HEK293 (cell line): ENCODE results near the gene MAP3K4.

ENCODE experiments used
- CTCF ChIA-PET: fragments of 350-600 bp; formaldehyde crosslinking; extraction: SDS; loops from one replicate; lab custom pipeline; 2021; ENCODE audit warnings: antibody characterized with exemption; lab: Yijun Ruan, JAX
- POLR2A ChIA-PET: fragments of 300-600 bp; formaldehyde crosslinking; extraction: SDS; loops from one replicate; lab custom pipeline; 2020; ENCODE audit warnings: antibody characterized with exemption, inconsistent platforms; lab: Yijun Ruan, JAX
- H3K27ac ChIP-seq: fragments of 200-500 bp; sonication (Bioruptor generic); 2 replicates; pipeline ENCODE4 v1.5.1; 2014; ENCODE audit warnings: low read depth, low read length, control low read depth, inconsistent platforms; ENCODE audit errors: extremely low read depth
- H3K36me3 ChIP-seq, 2 experiments: fragments of 200-500 bp in 1 of 2; sonication (Bioruptor generic) in 1 of 2; 1 replicate in 1 of 2; 2 replicates in 1 of 2; pipeline ENCODE4 v1.5.1; 2014 to 2017; ENCODE audit warnings: inconsistent platforms in 2 of 2, low read length in 2 of 2; ENCODE audit not compliant: control insufficient read depth in 2 of 2, insufficient read depth in 1 of 2
- H3K4me1 ChIP-seq: fragments of 200-500 bp; sonication (Bioruptor generic); 2 replicates; pipeline ENCODE4 v1.5.1; 2014; ENCODE audit warnings: mild to moderate bottlenecking, low read length, inconsistent platforms; ENCODE audit not compliant: control insufficient read depth, insufficient read depth
- H3K4me3 ChIP-seq: 2 replicates; pipeline ENCODE4 v1.5.1; 2011; ENCODE audit warnings: low read depth, mild to moderate bottlenecking, control low read depth, low read length, moderate library complexity
- H3K9me3 ChIP-seq: fragments of 200-500 bp; sonication (Bioruptor generic); 2 replicates; pipeline ENCODE4 v1.5.1; 2014; ENCODE audit warnings: low read depth, low read length, inconsistent platforms; ENCODE audit not compliant: control insufficient read depth, insufficient read depth
- BCL11A ChIP-seq: fragments of 450-650 bp; formaldehyde crosslinking; IDR thresholded peaks from 2 replicates; pipeline ENCODE4 v1.5.1; 2016; ENCODE audit warnings: low read depth, missing biosample characterization, missing genetic modification characterization
- GFI1B ChIP-seq: fragments of 450-650 bp; formaldehyde crosslinking; IDR thresholded peaks from 2 replicates; pipeline ENCODE4 v1.5.1; 2016; ENCODE audit warnings: missing biosample characterization, missing genetic modification characterization
- HIC1 ChIP-seq: fragments of 450-650 bp; formaldehyde crosslinking; IDR thresholded peaks from 2 replicates; pipeline ENCODE4 v1.5.1; 2016; ENCODE audit warnings: missing biosample characterization, missing genetic modification characterization
- IKZF3 ChIP-seq: fragments of 450-650 bp; IDR thresholded peaks from 2 replicates; pipeline ENCODE4 v1.5.0; 2018; ENCODE audit warnings: missing biosample characterization, mild to moderate bottlenecking, missing genetic modification characterization, moderate library complexity
- OVOL3 ChIP-seq: fragments of 450-650 bp; formaldehyde crosslinking; IDR thresholded peaks from 2 replicates; pipeline ENCODE4 v1.5.1; 2016; ENCODE audit warnings: missing biosample characterization, missing genetic modification characterization
- PRDM4 ChIP-seq: fragments of 450-650 bp; formaldehyde crosslinking; IDR thresholded peaks from 2 replicates; pipeline ENCODE4 v1.5.1; 2017; ENCODE audit warnings: missing biosample characterization, missing genetic modification characterization
- SETDB1 ChIP-seq: IDR thresholded peaks from one replicate; pipeline ENCODE4 v1.6.1; 2017; ENCODE audit warnings: mild to moderate bottlenecking, low read length, moderate library complexity, mixed read lengths; ENCODE audit not compliant: insufficient read length
- SP7 ChIP-seq: fragments of 450-650 bp; formaldehyde crosslinking; IDR thresholded peaks from 2 replicates; pipeline ENCODE4 v1.5.1; 2016; ENCODE audit warnings: missing biosample characterization, missing genetic modification characterization
- TSHZ1 ChIP-seq: fragments of 450-650 bp; formaldehyde crosslinking; IDR thresholded peaks from 2 replicates; pipeline ENCODE4 v1.5.1; 2016; ENCODE audit warnings: missing biosample characterization, missing genetic modification characterization, borderline replicate concordance
- ZBTB48 ChIP-seq: fragments of 450-650 bp; formaldehyde crosslinking; IDR thresholded peaks from 2 replicates; pipeline ENCODE4 v1.5.1; 2016; ENCODE audit warnings: missing biosample characterization, missing genetic modification characterization
- ZBTB6 ChIP-seq: fragments of 450-650 bp; formaldehyde crosslinking; IDR thresholded peaks from 2 replicates; pipeline ENCODE4 v1.5.1; 2017; ENCODE audit warnings: missing biosample characterization, missing genetic modification characterization
- ZFHX2 ChIP-seq: fragments of 450-650 bp; formaldehyde crosslinking; conservative IDR thresholded peaks from 2 replicates; pipeline ENCODE4 v1.5.1; 2016; ENCODE audit warnings: missing biosample characterization, missing genetic modification characterization
- ZNF138 ChIP-seq: fragments of 450-650 bp; formaldehyde crosslinking; IDR thresholded peaks from 2 replicates; pipeline ENCODE4 v1.5.1; 2016; ENCODE audit warnings: missing biosample characterization, missing genetic modification characterization, borderline replicate concordance
- ZNF24 ChIP-seq: fragments of 450-650 bp; formaldehyde crosslinking; IDR thresholded peaks from 2 replicates; pipeline ENCODE4 v1.5.1; 2016; ENCODE audit warnings: missing biosample characterization, missing genetic modification characterization
- ZNF302 ChIP-seq: fragments of 450-650 bp; formaldehyde crosslinking; IDR thresholded peaks from 2 replicates; pipeline ENCODE4 v1.5.1; 2016; ENCODE audit warnings: missing biosample characterization, missing genetic modification characterization, low read depth
- ZNF549 ChIP-seq: fragments of 450-650 bp; IDR thresholded peaks from 2 replicates; pipeline ENCODE4 v1.5.1; 2018; ENCODE audit warnings: missing biosample characterization, missing genetic modification characterization, mild to moderate bottlenecking, inconsistent platforms, moderate library complexity
- ZNF555 ChIP-seq: fragments of 450-650 bp; formaldehyde crosslinking; conservative IDR thresholded peaks from 2 replicates; pipeline ENCODE4 v1.5.1; 2017; ENCODE audit warnings: missing biosample characterization, mild to moderate bottlenecking, missing genetic modification characterization, inconsistent platforms
- ZNF558 ChIP-seq: fragments of 450-650 bp; formaldehyde crosslinking; IDR thresholded peaks from 2 replicates; pipeline ENCODE4 v1.5.1; 2016; ENCODE audit warnings: missing biosample characterization, missing genetic modification characterization
- ZNF639 ChIP-seq: fragments of 450-650 bp; formaldehyde crosslinking; IDR thresholded peaks from 2 replicates; pipeline ENCODE4 v1.5.1; 2016; ENCODE audit warnings: missing biosample characterization, missing genetic modification characterization
- ZNF677 ChIP-seq: fragments of 450-650 bp; IDR thresholded peaks from 2 replicates; pipeline ENCODE4 v1.5.0; 2018; ENCODE audit warnings: missing biosample characterization, mild to moderate bottlenecking, missing genetic modification characterization, moderate library complexity
- ZNF768 ChIP-seq: fragments of 450-650 bp; formaldehyde crosslinking; IDR thresholded peaks from 2 replicates; pipeline ENCODE4 v1.5.1; 2018; ENCODE audit warnings: missing biosample characterization, mild to moderate bottlenecking, missing genetic modification characterization
- ZNF843 ChIP-seq: fragments of 450-650 bp; formaldehyde crosslinking; IDR thresholded peaks from 2 replicates; pipeline ENCODE4 v1.5.1; 2016; ENCODE audit warnings: missing biosample characterization, missing genetic modification characterization
- ZSCAN23 ChIP-seq: fragments of 450-650 bp; formaldehyde crosslinking; IDR thresholded peaks from 2 replicates; pipeline ENCODE4 v1.5.1; 2016; ENCODE audit warnings: missing biosample characterization, missing genetic modification characterization
- ZSCAN30 ChIP-seq: fragments of 450-650 bp; IDR thresholded peaks from 2 replicates; pipeline ENCODE4 v1.5.1; 2018; ENCODE audit warnings: missing biosample characterization, mild to moderate bottlenecking, missing genetic modification characterization, moderate library complexity

The MAP3K4 gene

GRCh38 chr6:161066511-161066910 lies 74.9 kb downstream of the MAP3K4 start:
- H3K4me3 ChIP-seq, result no peak overlapping the region
- peaks cover 13% of the 10 kb centered on the region; the same call in 1 of the 2 replicates for H3K4me1 ChIP-seq
- CTCF ChIA-PET, result interaction anchor here (0.9 kb wide), 1 partner anchor 307 kb away, joined by 3 read pairs; no protein-coding TSS in a partner anchor
- TF ChIP-seq ZNF302 (tag by site-specific recombination) (no peak), ZNF768 (no peak), ZNF555 (tag by site-specific recombination) (no peak), SETDB1 (peak; percentile 75)
- no peak overlapping the region for H3K27ac ChIP-seq
- no peaks in the 10 kb centered on the region for H3K36me3 ChIP-seq
- no peaks in the 10 kb centered on the region for H3K9me3 ChIP-seq
- POLR2A ChIA-PET, result no interaction called here

- ChIA-PET CTCF (interaction anchor here (1.0 kb wide), 1 partner anchor 304 kb away, joined by 3 read pairs; no protein-coding TSS in a partner anchor), POLR2A (no interaction called here)
- Histone ChIP-seq H3K4me3 (no peak overlapping the region), H3K36me3 (no peaks in the 10 kb centered on the region), H3K9me3 (no peaks in the 10 kb centered on the region), H3K27ac (no peak overlapping the region), H3K4me1 (peaks cover 13% of the 10 kb centered on the region; the same call in 1 of the 2 replicates)
- no peak for TF ChIP-seq ZSCAN30 (tag by site-specific recombination)
- TF ChIP-seq ZFHX2 (tag by site-specific recombination), result no peak
- no peak for TF ChIP-seq ZNF549 (tag by site-specific recombination)
- no peak for TF ChIP-seq ZNF639 (tag by site-specific recombination)
- no peak for TF ChIP-seq ZBTB6 (tag by site-specific recombination)
- peak; percentile 82 for TF ChIP-seq GFI1B (tag by site-specific recombination)
- peak; percentile 43; the same call in 1 of the 2 replicates for TF ChIP-seq ZNF558 (tag by site-specific recombination)
- TF ChIP-seq IKZF3 (tag by site-specific recombination), result peak; percentile 86
- peak; percentile 89 for TF ChIP-seq BCL11A (tag by site-specific recombination)
- TF ChIP-seq ZNF24 (tag by site-specific recombination), result no peak
- TF ChIP-seq ZNF138 (tag by site-specific recombination), result no peak
- TF ChIP-seq SP7 (tag by site-specific recombination), result peak; percentile 97
- peak; percentile 66; the same call in 1 of the 2 replicates for TF ChIP-seq TSHZ1 (tag by site-specific recombination)
- no peak for TF ChIP-seq ZNF677 (tag by site-specific recombination)
- no peak; the same call in 1 of the 2 replicates for TF ChIP-seq OVOL3 (tag by site-specific recombination)
- TF ChIP-seq HIC1 (tag by site-specific recombination), result peak; percentile 86
- TF ChIP-seq ZBTB48 (tag by site-specific recombination), result no peak
- peak; percentile 82; the same call in 1 of the 2 replicates for TF ChIP-seq ZSCAN23
- TF ChIP-seq ZNF843 (tag by site-specific recombination), result peak; percentile 86
- peak; percentile 86 for TF ChIP-seq PRDM4
Measured at GRCh38 chr6:161067749-161068148, 76.2 kb downstream of the MAP3K4 start.
